Body of pancreas (tissue), 4 donors: ENCODE data around the gene LRRK1.

Experiments used
- CTCF ChIP-seq, 7 experiments: fragments of 450-650 bp in 4 of 7; fragments of 200-600 bp in 3 of 7; sonication (generic) in 3 of 7; IDR thresholded peaks; one replicate each; pipeline ENCODE4 v1.5.1; 2016 to 2019; ENCODE audit warnings: antibody characterized with exemption in 7 of 7
- POLR2A ChIP-seq, 3 donors: fragments of 450-650 bp; IDR thresholded peaks; one replicate each; pipeline ENCODE4 v1.6.1; 2016; ENCODE audit warnings: antibody characterized with exemption in 3 of 3, mild to moderate bottlenecking in 2 of 3

GRCh38 chr15:100881573-100882336 lies 37.4 kb upstream of the LRRK1 start:
- TF ChIP-seq CTCF (IDR thresholded peaks at IDR 0.05) (no peak), POLR2A (IDR thresholded peaks at IDR 0.05) (no peak)
